HG03342 (cell line): ENCODE results near the gene SMARCA5.
A peak's percentile ranks its signal among the peaks of the same experiment; 100 is the strongest.
"Not testable (repeated sequence)": the region's sequence is repeated elsewhere in the genome, so short reads cannot be mapped to it uniquely, and the experiment has no call there.

Source experiments
- ATAC-seq: cut with Tn5 transposase; IDR thresholded peaks from one replicate; pipeline ENCODE4 v1.9.1; 2021; ENCODE audit warnings: mild to moderate bottlenecking, moderate library complexity; ENCODE audit not compliant: unreplicated experiment

Gene SMARCA5

GRCh38 chr4:143513314-143514168 is at the start of gene SMARCA5:
SMARCA5 (plus strand) TSS chr4:143513702; CDS start chr4:143513925, 223 bp downstream.
- peak; percentile 80 for ATAC-seq

GRCh38 chr4:143473334-143474126 is 40.0 kb upstream of the SMARCA5 start:
- ATAC-seq: peak; percentile 81

GRCh38 chr4:143477487-143477886 is 36.0 kb upstream of the SMARCA5 start:
- no peak for ATAC-seq

GRCh38 chr4:143481361-143481760 is 32.1 kb upstream of the SMARCA5 start:
- no peak for ATAC-seq

GRCh38 chr4:143482840-143483239 is 30.7 kb upstream of the SMARCA5 start:
- peak; percentile 56 for ATAC-seq

GRCh38 chr4:143486314-143486713 is 27.2 kb upstream of the SMARCA5 start:
- ATAC-seq: no peak

GRCh38 chr4:143488687-143489086 is 24.8 kb upstream of the SMARCA5 start:
- ATAC-seq: no peak

GRCh38 chr4:143489106-143489505 is 24.4 kb upstream of the SMARCA5 start:
- no peak for ATAC-seq

GRCh38 chr4:143498021-143498420 is 15.5 kb upstream of the SMARCA5 start:
- no peak for ATAC-seq

GRCh38 chr4:143502231-143502630 is 11.3 kb upstream of the SMARCA5 start:
- no peak for ATAC-seq

- ATAC-seq: no peak
These were observed 7.5 kb upstream of the SMARCA5 start for GRCh38 chr4:143506031-143506430.

GRCh38 chr4:143511906-143512305 is 1.6 kb upstream of the SMARCA5 start:
- no peak for ATAC-seq

- ATAC-seq: peak; percentile 43
These were observed 556 bp upstream of the SMARCA5 start for GRCh38 chr4:143512978-143513313.

- no peak for ATAC-seq
These were observed 630 bp downstream of the SMARCA5 start for GRCh38 chr4:143514169-143514495.

GRCh38 chr4:143514497-143514896 is 995 bp downstream of the SMARCA5 start:
- ATAC-seq: no peak

- no peak for ATAC-seq
These were observed 1.4 kb downstream of the SMARCA5 start for GRCh38 chr4:143514901-143515300.

GRCh38 chr4:143515905-143516304 is 2.4 kb downstream of the SMARCA5 start:
- ATAC-seq: no peak

GRCh38 chr4:143517764-143518163 is 4.3 kb downstream of the SMARCA5 start:
- ATAC-seq: no peak

GRCh38 chr4:143524211-143524610 is 10.7 kb downstream of the SMARCA5 start:
- ATAC-seq: no peak

GRCh38 chr4:143528046-143528445 is 14.5 kb downstream of the SMARCA5 start:
- ATAC-seq: not testable (repeated sequence)

- ATAC-seq: peak; percentile 42
These were observed 17.9 kb downstream of the SMARCA5 start for GRCh38 chr4:143531380-143531779.
